Endodermal cell (in vitro differentiated cells): Measurements from ENCODE around the gene NEDD4L. TPM values are rescaled to one million over a fixed set of nuclear protein-coding genes. Genes with fewer than 3 reads are reported as not detected.
"Not testable (repeated sequence)": the region's sequence is repeated elsewhere in the genome, so short reads cannot be mapped to it uniquely, and the experiment has no call there.

Experiments
- DNase-seq: peaks from one replicate; pipeline ENCODE4 v3.0.0-alpha.2; 2017
- H3K27ac ChIP-seq: 2 replicates; pipeline ENCODE4 v1.5.1; 2013; ENCODE audit warnings: mild to moderate bottlenecking, low read depth, low read length, moderate library complexity
- H3K27me3 ChIP-seq: 2 replicates; pipeline ENCODE4 v1.6.1; 2013; ENCODE audit warnings: mild to moderate bottlenecking, low read length, moderate library complexity; ENCODE audit not compliant: insufficient read depth, control insufficient read depth, poor library complexity, severe bottlenecking
- H3K36me3 ChIP-seq: 2 replicates; pipeline ENCODE4 v1.7.0; 2013; ENCODE audit warnings: mild to moderate bottlenecking, low read length, moderate library complexity; ENCODE audit not compliant: control insufficient read depth, insufficient read depth
- H3K4me1 ChIP-seq: one replicate; pipeline ENCODE4 v1.7.0; 2013; ENCODE audit warnings: low read length; ENCODE audit not compliant: control insufficient read depth, insufficient read depth
- H3K4me3 ChIP-seq: 2 replicates; pipeline ENCODE4 v1.5.1; 2013; ENCODE audit warnings: mild to moderate bottlenecking, low read length, moderate library complexity
- H3K9ac ChIP-seq: 2 replicates; pipeline ENCODE4 v1.6.1; 2013; ENCODE audit warnings: mild to moderate bottlenecking, low read length, moderate library complexity; ENCODE audit not compliant: poor library complexity, severe bottlenecking; ENCODE audit errors: extremely low read depth
- H3K9me3 ChIP-seq: 2 replicates; pipeline ENCODE4 v1.6.1; 2013; ENCODE audit warnings: mild to moderate bottlenecking, low read length, moderate library complexity; ENCODE audit not compliant: control insufficient read depth
- H3K27ac Mint-ChIP-seq: 2 replicates; pipeline ENCODE4 v1.8.0; 2020; ENCODE audit warnings: mixed read lengths
- H3K27me3 Mint-ChIP-seq: 2 replicates; pipeline ENCODE4 v1.8.0; 2021; ENCODE audit warnings: mild to moderate bottlenecking, mixed read lengths; ENCODE audit not compliant: insufficient read depth
- H3K36me3 Mint-ChIP-seq: 2 replicates; pipeline ENCODE4 v1.8.0; 2020; ENCODE audit warnings: low read depth, mixed read lengths
- H3K4me1 Mint-ChIP-seq: 2 replicates; pipeline ENCODE4 v1.8.0; 2020; ENCODE audit warnings: mixed read lengths
- H3K4me3 Mint-ChIP-seq: 2 replicates; pipeline ENCODE4 v1.8.0; 2020; ENCODE audit warnings: mild to moderate bottlenecking, moderate library complexity, mixed read lengths
- H3K9me3 Mint-ChIP-seq: 2 replicates; pipeline ENCODE4 v1.8.0; 2020; ENCODE audit warnings: mild to moderate bottlenecking, mixed read lengths
- WGBS, 2 experiments: methylation state at CpG; one replicate each; pipeline versions ENCODE4 v1.1.5 to v1.1.7; 2013; ENCODE audit warnings: missing lambda C conversion rate in 2 of 2, mixed read lengths in 1 of 2; ENCODE audit not compliant: insufficient coverage in 1 of 2, insufficient read length in 1 of 2; 5-methylcytosine and 5-hydroxymethylcytosine counted together
- long read RNA-seq, 4 experiments: library from polyadenylated mRNA in 2 of 4; library from RNA in 1 of 4; library from capped mRNA in 1 of 4; stranded (forward) in 3 of 4; unstranded in 1 of 4; transcript quantifications; one replicate each; pipeline ENCODE4 v2.0.0, GENCODE V29; 2020 to 2021; ENCODE audit warnings: inconsistent platforms in 1 of 4
- polyA plus RNA-seq, 2 experiments: library from polyadenylated mRNA; stranded (reverse); fragments of 50-300 nt; gene quantifications; one replicate each; pipeline ENCODE4 v1.2.3, GENCODE V29; 2013
- total RNA-seq, 2 donors: library from RNA; stranded (reverse); fragmentation: NEBNext Ultra II Directional in 1 of 2; extraction: Animal tissue kit (Norgen Biotek cat#: 25700) in 1 of 2; gene quantifications; 2 replicates in 1 of 2; 3 replicates in 1 of 2; pipeline ENCODE4 v1.2.1, GENCODE V29; 2021
- TF ChIP-seq, protein P1 (sequence below): fragments of 200-600 bp; sonication (generic); conservative IDR thresholded peaks from 2 replicates; pipeline ENCODE4 v1.5.0; 2021; ENCODE audit warnings: antibody characterized with exemption, mild to moderate bottlenecking

The NEDD4L gene
- total RNA-seq, result 10 to 100 TPM; 70.5 to 75.3 TPM
- polyA plus RNA-seq (2013, experiment 1 of 2), result 43.2 TPM
- 35.7 TPM for polyA plus RNA-seq (2013, experiment 2 of 2)
- long read RNA-seq, experiment 1, full-length matches to known transcripts, result 3 of 15 reads
- long read RNA-seq, experiment 1, partial matches to known transcripts, result 8 of 15 reads
- long read RNA-seq, experiment 1, other reads (novel, unspliced or antisense), result 4 of 15 reads
- long read RNA-seq, experiment 2, full-length matches to known transcripts, result 61 of 93 reads
- long read RNA-seq, experiment 2, partial matches to known transcripts, result 9 of 93 reads
- long read RNA-seq, experiment 2, other reads (novel, unspliced or antisense), result 23 of 93 reads
- long read RNA-seq, experiment 3, full-length matches to known transcripts, result 13 of 38 reads
- long read RNA-seq, experiment 3, partial matches to known transcripts, result 10 of 38 reads
- long read RNA-seq, experiment 3, other reads (novel, unspliced or antisense), result 15 of 38 reads
- long read RNA-seq, experiment 4, partial matches to known transcripts, result 1 of 1 reads
- long read RNA-seq, experiment 4, other reads (novel, unspliced or antisense), result 0 of 1 reads

GRCh38 chr18:58043491-58044369 is at the start of gene NEDD4L:
NEDD4L (plus strand) TSS chr18:58044226; CDS start chr18:58044661, 435 bp downstream.
- Histone ChIP-seq H3K4me3 (peak within 1 kb of the TSS; percentile 90), H3K4me1 (peaks cover 8% of the 10 kb centered on the region), H3K9ac (peak within 1 kb of the TSS; percentile 88), H3K27me3 (peaks cover 5% of the 10 kb centered on the region), H3K9me3 (no peaks in the 10 kb centered on the region), H3K27ac (peak within 1 kb of the TSS; percentile 91), H3K36me3 (no peaks in the 10 kb centered on the region)
- Mint-ChIP-seq H3K4me1 (peaks cover 34% of the 10 kb centered on the region), H3K27me3 (peaks cover 13% of the 10 kb centered on the region), H3K9me3 (no peaks in the 10 kb centered on the region), H3K36me3 (no peaks in the 10 kb centered on the region), H3K27ac (peak within 1 kb of the TSS; percentile 99), H3K4me3 (peak within 1 kb of the TSS; percentile 98)
- peak; percentile 94 for DNase-seq
- 0% methylated on average over 5 to 89 of the region's 91 CpGs for WGBS, 2 experiments
- TF ChIP-seq, protein P1, sequence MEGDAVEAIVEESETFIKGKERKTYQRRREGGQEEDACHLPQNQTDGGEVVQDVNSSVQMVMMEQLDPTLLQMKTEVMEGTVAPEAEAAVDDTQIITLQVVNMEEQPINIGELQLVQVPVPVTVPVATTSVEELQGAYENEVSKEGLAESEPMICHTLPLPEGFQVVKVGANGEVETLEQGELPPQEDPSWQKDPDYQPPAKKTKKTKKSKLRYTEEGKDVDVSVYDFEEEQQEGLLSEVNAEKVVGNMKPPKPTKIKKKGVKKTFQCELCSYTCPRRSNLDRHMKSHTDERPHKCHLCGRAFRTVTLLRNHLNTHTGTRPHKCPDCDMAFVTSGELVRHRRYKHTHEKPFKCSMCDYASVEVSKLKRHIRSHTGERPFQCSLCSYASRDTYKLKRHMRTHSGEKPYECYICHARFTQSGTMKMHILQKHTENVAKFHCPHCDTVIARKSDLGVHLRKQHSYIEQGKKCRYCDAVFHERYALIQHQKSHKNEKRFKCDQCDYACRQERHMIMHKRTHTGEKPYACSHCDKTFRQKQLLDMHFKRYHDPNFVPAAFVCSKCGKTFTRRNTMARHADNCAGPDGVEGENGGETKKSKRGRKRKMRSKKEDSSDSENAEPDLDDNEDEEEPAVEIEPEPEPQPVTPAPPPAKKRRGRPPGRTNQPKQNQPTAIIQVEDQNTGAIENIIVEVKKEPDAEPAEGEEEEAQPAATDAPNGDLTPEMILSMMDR, result peak; percentile 96

GRCh38 chr18:57995331-57995730 is 48.7 kb upstream of the NEDD4L start:
- H3K27ac ChIP-seq, result no peak overlapping the region
- H3K36me3 Mint-ChIP-seq, result no peaks in the 10 kb centered on the region
- no peak overlapping the region for H3K27ac Mint-ChIP-seq
- no peaks in the 10 kb centered on the region for H3K9me3 ChIP-seq
- H3K36me3 ChIP-seq, result no peaks in the 10 kb centered on the region
- H3K4me1 Mint-ChIP-seq, result peaks cover 10% of the 10 kb centered on the region
- no peaks in the 10 kb centered on the region for H3K9me3 Mint-ChIP-seq
- H3K9ac ChIP-seq, result no peak overlapping the region
- DNase-seq, result no peak
- H3K27me3 Mint-ChIP-seq, result peaks cover 3% of the 10 kb centered on the region
- no peaks in the 10 kb centered on the region for H3K27me3 ChIP-seq
- H3K4me1 ChIP-seq, result no peaks in the 10 kb centered on the region
- TF ChIP-seq, protein P1, result no peak
- H3K4me3 Mint-ChIP-seq, result no peak overlapping the region
- H3K4me3 ChIP-seq, result no peak overlapping the region
- 94% methylated on average over 1 of the region's 1 CpG; no CpG with 5 or more reads in 1 of the 2 experiments for WGBS, 2 experiments

- H3K36me3 ChIP-seq, H3K27me3 Mint-ChIP-seq, H3K4me1 ChIP-seq, H3K36me3 Mint-ChIP-seq, H3K9ac ChIP-seq, H3K9me3 Mint-ChIP-seq, H3K27ac ChIP-seq, H3K9me3 ChIP-seq, H3K27me3 ChIP-seq, H3K27ac Mint-ChIP-seq, H3K4me3 Mint-ChIP-seq, DNase-seq, H3K4me3 ChIP-seq: not testable (repeated sequence)
- peaks cover 10% of the 10 kb centered on the region for H3K4me1 Mint-ChIP-seq
- 97 to 100% methylated on average over 2 to 3 of the region's 3 CpGs for WGBS, 2 experiments
Measured at GRCh38 chr18:57996894-57997293, 47.1 kb upstream of the NEDD4L start.
